Panc1 (cell line): ENCODE data around the gene MORN1. TPM values are rescaled to one million over a fixed set of nuclear protein-coding genes. Genes with fewer than 3 reads are reported as not detected.

ENCODE experiments used
- ATAC-seq: fragments of 200-7000 bp; cut with Tn5 transposase; 2 replicates; pipeline ENCODE4 v1.9.1; 2020; ENCODE audit warnings: mild to moderate bottlenecking, moderate library complexity
- BruUV-seq: library from RNA; stranded (reverse); fragments of 400-500 nt; replicated peaks from 2 replicates; lab custom pipeline; 2021; lab: Mats Ljungman, UMichigan
- CTCF ChIA-PET: fragments of 300-600 bp; sonication (Branson Sonifier 250); formaldehyde crosslinking; loops from one replicate; lab custom pipeline; 2022; ENCODE audit warnings: antibody characterized with exemption; lab: Charles Lee
- POLR2A ChIA-PET: fragments of 300-600 bp; sonication (Branson Sonifier 250); formaldehyde crosslinking; loops from one replicate; lab custom pipeline; 2022; ENCODE audit warnings: antibody characterized with exemption; lab: Charles Lee
- DNase-seq: peaks from one replicate; pipeline ENCODE4 v3.0.0-alpha.2; 2010; ENCODE audit warnings: low read depth, low spot score
- H3K27ac ChIP-seq: 2 replicates; pipeline ENCODE4 v1.5.1; 2011; ENCODE audit warnings: mild to moderate bottlenecking, low read length, inconsistent platforms
- H3K27me3 ChIP-seq: fragments of 200-500 bp; sonication (Bioruptor generic); 2 replicates; pipeline ENCODE4 v1.6.0; 2014; ENCODE audit warnings: low read length, inconsistent platforms; ENCODE audit not compliant: control insufficient read depth, insufficient read depth
- H3K36me3 ChIP-seq: fragments of 200-500 bp; sonication (Bioruptor generic); 2 replicates; pipeline ENCODE4 v1.5.1; 2014; ENCODE audit warnings: inconsistent platforms, mild to moderate bottlenecking, low read length, moderate library complexity; ENCODE audit not compliant: control insufficient read depth, insufficient read depth
- H3K4me1 ChIP-seq: 2 replicates; pipeline ENCODE4 v1.5.1; 2011; ENCODE audit warnings: inconsistent platforms, mild to moderate bottlenecking, low read length, moderate library complexity; ENCODE audit not compliant: control insufficient read depth, insufficient read depth
- H3K4me3 ChIP-seq, 2 experiments: 2 replicates each; pipeline ENCODE4 v1.5.1; 2011 to 2012; ENCODE audit warnings: low read depth in 2 of 2, low read length in 2 of 2, mild to moderate bottlenecking in 2 of 2, inconsistent platforms in 1 of 2, moderate library complexity in 1 of 2
- H3K9me3 ChIP-seq: fragments of 200-500 bp; sonication (Bioruptor generic); 2 replicates; pipeline ENCODE4 v1.5.1; 2014; ENCODE audit warnings: low read depth, mild to moderate bottlenecking, inconsistent platforms, low read length, moderate library complexity; ENCODE audit not compliant: control insufficient read depth, insufficient read depth
- POLR2AphosphoS5 ChIP-seq: IDR thresholded peaks from 2 replicates; pipeline ENCODE4 v1.6.1; 2012; ENCODE audit warnings: mild to moderate bottlenecking, low read depth, low read length, moderate library complexity
- SIN3A ChIP-seq: IDR thresholded peaks from 2 replicates; pipeline ENCODE4 v1.6.1; 2012; ENCODE audit warnings: low read depth, mild to moderate bottlenecking, low read length, moderate library complexity, borderline replicate concordance; ENCODE audit not compliant: insufficient read depth
- TCF7L2 ChIP-seq: IDR thresholded peaks from 2 replicates; pipeline ENCODE4 v1.6.1; 2011; ENCODE audit warnings: mild to moderate bottlenecking, low read depth, low read length, inconsistent platforms
- in situ Hi-C: cut with HindIII; loops from 2 replicates; pipeline ENCODE4 v1.10.0; 2016; ENCODE audit warnings: low sequenced_read_pairs, low pct_unique_long_range_greater_than_20kb
- intact Hi-C: fragments of 100-400 bp; cut with micrococcal nuclease; formaldehyde crosslinking; loops from one replicate; pipeline ENCODE4 v1.10.0; 2022; ENCODE audit not compliant: unreplicated experiment
- total RNA-seq: library from RNA; stranded (reverse); gene quantifications from one replicate; pipeline ENCODE4 v1.2.1, GENCODE V29; 2021; ENCODE audit not compliant: unreplicated experiment
- TF ChIP-seq, protein P1 (sequence below), 2 experiments: IDR thresholded peaks; 2 replicates each; pipeline ENCODE4 v1.6.1; 2011 to 2012; ENCODE audit warnings: low read depth in 2 of 2, control low read depth in 1 of 2, low read length in 1 of 2, mild to moderate bottlenecking in 1 of 2, moderate library complexity in 1 of 2; ENCODE audit not compliant: insufficient read depth in 1 of 2
- TF ChIP-seq, protein P2 (sequence below): fragments of 450-650 bp; IDR thresholded peaks from 2 replicates; pipeline ENCODE4 v1.5.1; 2017; ENCODE audit warnings: mild to moderate bottlenecking

The MORN1 gene
- total RNA-seq, 1 experiment from 2014 or later: 21.3 TPM

DNA sequence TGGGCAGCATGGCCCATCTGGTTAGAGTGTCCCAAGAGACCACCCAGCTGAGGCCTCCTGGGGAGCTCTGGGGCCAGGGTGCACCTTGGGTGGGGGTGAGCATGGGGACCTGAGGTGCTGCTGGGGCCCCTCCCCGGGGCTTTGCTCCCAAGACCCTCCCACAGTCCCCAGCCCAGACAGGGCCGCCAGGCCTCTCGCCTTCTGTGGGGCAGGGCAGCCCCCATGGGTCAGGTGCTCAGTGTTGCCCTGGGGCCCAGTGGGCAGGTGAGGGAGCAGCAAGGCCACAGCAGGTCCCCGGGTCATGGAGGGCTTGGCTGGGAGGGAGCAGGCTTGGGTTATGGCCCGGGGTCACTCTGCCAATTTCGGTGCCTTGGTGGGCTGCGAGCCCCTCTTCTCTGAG, 45.5 kb upstream of the MORN1 start:
- ATAC-seq (no peak), DNase-seq (no peak)
- POLR2A ChIA-PET: no interaction called here
- TF ChIP-seq, protein P1, sequence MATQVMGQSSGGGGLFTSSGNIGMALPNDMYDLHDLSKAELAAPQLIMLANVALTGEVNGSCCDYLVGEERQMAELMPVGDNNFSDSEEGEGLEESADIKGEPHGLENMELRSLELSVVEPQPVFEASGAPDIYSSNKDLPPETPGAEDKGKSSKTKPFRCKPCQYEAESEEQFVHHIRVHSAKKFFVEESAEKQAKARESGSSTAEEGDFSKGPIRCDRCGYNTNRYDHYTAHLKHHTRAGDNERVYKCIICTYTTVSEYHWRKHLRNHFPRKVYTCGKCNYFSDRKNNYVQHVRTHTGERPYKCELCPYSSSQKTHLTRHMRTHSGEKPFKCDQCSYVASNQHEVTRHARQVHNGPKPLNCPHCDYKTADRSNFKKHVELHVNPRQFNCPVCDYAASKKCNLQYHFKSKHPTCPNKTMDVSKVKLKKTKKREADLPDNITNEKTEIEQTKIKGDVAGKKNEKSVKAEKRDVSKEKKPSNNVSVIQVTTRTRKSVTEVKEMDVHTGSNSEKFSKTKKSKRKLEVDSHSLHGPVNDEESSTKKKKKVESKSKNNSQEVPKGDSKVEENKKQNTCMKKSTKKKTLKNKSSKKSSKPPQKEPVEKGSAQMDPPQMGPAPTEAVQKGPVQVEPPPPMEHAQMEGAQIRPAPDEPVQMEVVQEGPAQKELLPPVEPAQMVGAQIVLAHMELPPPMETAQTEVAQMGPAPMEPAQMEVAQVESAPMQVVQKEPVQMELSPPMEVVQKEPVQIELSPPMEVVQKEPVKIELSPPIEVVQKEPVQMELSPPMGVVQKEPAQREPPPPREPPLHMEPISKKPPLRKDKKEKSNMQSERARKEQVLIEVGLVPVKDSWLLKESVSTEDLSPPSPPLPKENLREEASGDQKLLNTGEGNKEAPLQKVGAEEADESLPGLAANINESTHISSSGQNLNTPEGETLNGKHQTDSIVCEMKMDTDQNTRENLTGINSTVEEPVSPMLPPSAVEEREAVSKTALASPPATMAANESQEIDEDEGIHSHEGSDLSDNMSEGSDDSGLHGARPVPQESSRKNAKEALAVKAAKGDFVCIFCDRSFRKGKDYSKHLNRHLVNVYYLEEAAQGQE (IDR thresholded peaks at IDR 0.05; ENCODE audit: insufficient read depth in 1 of 2, low read depth in 2 of 2, low read length in 1 of 2): no peak
- no peak for TF ChIP-seq SIN3A
- no peak for TF ChIP-seq POLR2AphosphoS5
- TF ChIP-seq, protein P2, sequence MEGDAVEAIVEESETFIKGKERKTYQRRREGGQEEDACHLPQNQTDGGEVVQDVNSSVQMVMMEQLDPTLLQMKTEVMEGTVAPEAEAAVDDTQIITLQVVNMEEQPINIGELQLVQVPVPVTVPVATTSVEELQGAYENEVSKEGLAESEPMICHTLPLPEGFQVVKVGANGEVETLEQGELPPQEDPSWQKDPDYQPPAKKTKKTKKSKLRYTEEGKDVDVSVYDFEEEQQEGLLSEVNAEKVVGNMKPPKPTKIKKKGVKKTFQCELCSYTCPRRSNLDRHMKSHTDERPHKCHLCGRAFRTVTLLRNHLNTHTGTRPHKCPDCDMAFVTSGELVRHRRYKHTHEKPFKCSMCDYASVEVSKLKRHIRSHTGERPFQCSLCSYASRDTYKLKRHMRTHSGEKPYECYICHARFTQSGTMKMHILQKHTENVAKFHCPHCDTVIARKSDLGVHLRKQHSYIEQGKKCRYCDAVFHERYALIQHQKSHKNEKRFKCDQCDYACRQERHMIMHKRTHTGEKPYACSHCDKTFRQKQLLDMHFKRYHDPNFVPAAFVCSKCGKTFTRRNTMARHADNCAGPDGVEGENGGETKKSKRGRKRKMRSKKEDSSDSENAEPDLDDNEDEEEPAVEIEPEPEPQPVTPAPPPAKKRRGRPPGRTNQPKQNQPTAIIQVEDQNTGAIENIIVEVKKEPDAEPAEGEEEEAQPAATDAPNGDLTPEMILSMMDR: no peak
- TF ChIP-seq TCF7L2: no peak
- H3K27ac ChIP-seq: no peak overlapping the region
- intact Hi-C loops (no loop called here), in situ Hi-C loops (no loop called here)
- BruUV-seq: no TSS peak
- H3K4me3 ChIP-seq: no peak overlapping the region
- H3K4me1 ChIP-seq: peaks cover 5% of the 10 kb centered on the region
- CTCF ChIA-PET: no interaction called here
- H3K27me3 ChIP-seq: no peaks in the 10 kb centered on the region
- no peaks in the 10 kb centered on the region for H3K9me3 ChIP-seq
- H3K36me3 ChIP-seq: no peaks in the 10 kb centered on the region

DNA sequence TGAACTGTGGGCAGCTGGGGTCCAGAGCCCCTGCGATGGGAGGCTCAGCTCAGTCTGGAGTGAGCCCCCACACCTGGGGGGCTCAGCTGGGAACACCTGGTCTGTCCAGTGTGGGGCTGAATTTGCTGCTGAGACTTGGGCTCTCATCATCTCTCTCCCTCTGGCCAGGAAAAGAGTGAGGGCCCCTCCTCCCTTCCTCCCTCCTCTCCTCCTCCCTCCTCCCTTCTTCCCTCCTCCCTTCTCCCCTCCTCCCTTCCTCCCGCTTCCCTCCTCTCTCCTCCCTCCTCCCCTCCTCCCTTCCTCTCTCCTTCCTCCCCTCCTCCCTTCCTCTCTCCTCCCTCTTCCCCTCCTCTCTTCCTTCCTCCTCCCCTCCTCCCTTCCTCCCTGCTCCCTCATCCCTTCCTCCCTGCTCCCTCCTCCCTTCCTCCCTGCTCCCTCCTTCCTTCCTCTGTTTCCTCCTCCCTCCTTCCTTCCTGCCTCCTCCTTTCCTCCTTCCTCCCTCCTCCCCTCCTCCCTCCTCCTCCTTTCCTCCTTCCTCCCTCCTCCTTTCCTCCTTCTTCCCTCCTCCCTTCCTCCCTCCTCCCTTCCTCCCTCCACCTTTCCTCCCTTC, 44.5 kb upstream of the MORN1 start:
- BruUV-seq: no TSS peak
- CTCF ChIA-PET: no interaction called here
- in situ Hi-C loops: no loop called here
- TF ChIP-seq, protein P2: no peak
- TF ChIP-seq SIN3A: no peak
- TF ChIP-seq, protein P1 (IDR thresholded peaks at IDR 0.05; ENCODE audit: insufficient read depth in 1 of 2, low read depth in 2 of 2, low read length in 1 of 2): no peak
- TF ChIP-seq TCF7L2: no peak
- TF ChIP-seq POLR2AphosphoS5: no peak
- H3K9me3 ChIP-seq: no peaks in the 10 kb centered on the region
- no peaks in the 10 kb centered on the region for H3K36me3 ChIP-seq
- H3K27ac ChIP-seq: no peak overlapping the region
- POLR2A ChIA-PET: interaction anchor here (0.6 kb wide), 1 partner anchor 127 kb away, joined by 11 read pairs; no protein-coding TSS in a partner anchor
- DNase-seq: no peak
- H3K4me1 ChIP-seq: peaks cover 3% of the 10 kb centered on the region; the same call in 1 of the 2 replicates
- no peaks in the 10 kb centered on the region for H3K27me3 ChIP-seq
- ATAC-seq: no peak
- H3K4me3 ChIP-seq: no peak overlapping the region
- intact Hi-C loops: no loop called here
